ENCODE results near the gene CDR2L. TPM values are rescaled to one million over a fixed set of nuclear protein-coding genes. Genes with fewer than 3 reads are reported as not detected.
"Not testable (repeated sequence)": the region's sequence is repeated elsewhere in the genome, so short reads cannot be mapped to it uniquely, and the experiment has no call there.

CDR2L gene
- total and polyA plus RNA-seq, 7 donors = 2.4 to 16.9 (median 9.3) TPM

DNA sequence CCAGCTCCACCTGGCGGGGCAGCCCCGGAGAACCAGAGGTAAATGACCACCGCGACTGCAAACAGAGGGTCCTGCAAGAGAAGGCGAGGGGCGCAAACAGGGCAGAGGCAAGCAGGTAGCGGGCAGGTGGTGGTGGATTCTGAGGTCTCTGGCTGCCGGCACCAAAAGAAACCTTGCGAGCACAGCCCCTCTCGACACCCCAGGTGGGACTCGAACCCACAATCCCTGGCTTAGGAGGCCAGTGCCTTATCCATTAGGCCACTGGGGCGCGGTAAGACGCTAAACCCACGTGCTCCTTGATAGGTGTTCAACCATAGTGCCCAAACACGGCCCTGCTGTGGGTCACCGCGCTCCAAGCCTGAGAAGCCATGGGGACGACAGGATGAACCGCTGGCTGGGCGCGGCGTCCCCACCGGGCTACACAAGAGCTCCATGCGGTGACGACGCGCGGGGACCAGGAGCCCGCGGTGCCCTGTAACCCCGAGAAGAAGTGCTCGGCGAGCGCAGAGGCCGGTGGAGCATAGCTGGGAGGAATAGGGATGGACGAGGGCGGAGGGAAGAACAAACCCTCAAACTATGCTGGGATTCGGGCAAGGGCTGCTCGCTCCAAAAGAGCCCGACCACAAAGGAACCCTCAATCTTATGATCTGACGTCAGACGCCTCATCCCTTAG, 46.9 kb downstream of the CDR2L start:
- 1% methylated on average over 43 of the region's 43 CpGs for WGBS, 2 donors
- TF ChIP-seq POLR2A (IDR thresholded peaks at IDR 0.05) (no peak), EP300 (IDR thresholded peaks at IDR 0.05) (no peak), POLR2AphosphoS5 (IDR thresholded peaks at IDR 0.05) (peak in 1 of 4 donors; percentile 3)
- TF ChIP-seq, protein P1, sequence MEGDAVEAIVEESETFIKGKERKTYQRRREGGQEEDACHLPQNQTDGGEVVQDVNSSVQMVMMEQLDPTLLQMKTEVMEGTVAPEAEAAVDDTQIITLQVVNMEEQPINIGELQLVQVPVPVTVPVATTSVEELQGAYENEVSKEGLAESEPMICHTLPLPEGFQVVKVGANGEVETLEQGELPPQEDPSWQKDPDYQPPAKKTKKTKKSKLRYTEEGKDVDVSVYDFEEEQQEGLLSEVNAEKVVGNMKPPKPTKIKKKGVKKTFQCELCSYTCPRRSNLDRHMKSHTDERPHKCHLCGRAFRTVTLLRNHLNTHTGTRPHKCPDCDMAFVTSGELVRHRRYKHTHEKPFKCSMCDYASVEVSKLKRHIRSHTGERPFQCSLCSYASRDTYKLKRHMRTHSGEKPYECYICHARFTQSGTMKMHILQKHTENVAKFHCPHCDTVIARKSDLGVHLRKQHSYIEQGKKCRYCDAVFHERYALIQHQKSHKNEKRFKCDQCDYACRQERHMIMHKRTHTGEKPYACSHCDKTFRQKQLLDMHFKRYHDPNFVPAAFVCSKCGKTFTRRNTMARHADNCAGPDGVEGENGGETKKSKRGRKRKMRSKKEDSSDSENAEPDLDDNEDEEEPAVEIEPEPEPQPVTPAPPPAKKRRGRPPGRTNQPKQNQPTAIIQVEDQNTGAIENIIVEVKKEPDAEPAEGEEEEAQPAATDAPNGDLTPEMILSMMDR (IDR thresholded peaks at IDR 0.05) = peak in 1 of 4 experiments; percentile 25

DNA sequence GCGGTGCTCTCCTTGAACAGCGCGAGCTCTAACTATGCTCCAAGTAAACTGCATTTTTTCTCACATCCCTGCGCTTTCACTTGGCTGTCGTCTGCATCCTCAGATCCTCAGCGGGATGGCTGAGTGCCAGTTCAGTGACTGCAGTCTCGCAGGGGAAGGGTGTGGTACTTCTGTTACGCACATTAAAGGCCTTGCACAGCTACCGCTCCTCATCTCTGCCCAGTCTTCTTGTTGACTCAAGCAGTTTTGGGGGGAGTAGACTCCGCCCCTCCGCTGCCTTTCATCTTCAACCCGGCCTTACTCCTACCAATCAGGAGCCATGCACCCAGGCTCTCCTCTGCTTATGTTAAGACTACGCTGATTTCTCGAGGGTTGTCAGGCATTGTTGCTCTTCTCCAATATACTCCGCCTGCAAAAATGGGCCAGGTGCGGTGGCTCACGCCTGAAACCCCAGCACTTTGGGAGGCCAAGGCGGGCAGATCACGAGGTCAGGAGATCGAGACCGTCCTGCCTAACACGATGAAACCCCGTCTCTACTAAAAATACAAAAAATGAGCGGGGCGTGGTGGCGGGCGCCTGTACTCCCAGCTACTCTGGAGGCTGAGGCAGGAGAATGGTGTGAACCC, 49.3 kb downstream of the CDR2L start:
- Histone ChIP-seq H3K27me3 (no peaks in the 10 kb centered on the region), H3K4me3 (peak overlapping the region in 1 of 4 donors; percentile 18), H3K36me3 (peaks cover 5 to 39% (median 35%) of the 10 kb centered on the region in 4 donors), H3K9me3 (no peaks in the 10 kb centered on the region), H3K27ac (peak overlapping the region; percentile 85 to 94 (median 94)), H3K4me1 (peaks cover 0 to 45% (median 36%) of the 10 kb centered on the region in 4 donors)
- peak; percentile 96 for DNase-seq
- 20 to 61% methylated on average over 27 of the region's 27 CpGs for WGBS, 2 donors
- intact Hi-C loops (cut with DNase I) = no loop called here
- TF ChIP-seq, protein P1 (IDR thresholded peaks at IDR 0.05) = no peak
- TF ChIP-seq POLR2A (IDR thresholded peaks at IDR 0.05) = no peak
- TF ChIP-seq POLR2AphosphoS5 (IDR thresholded peaks at IDR 0.05) = peak in 3 of 4 donors; percentile 50 to 75 (median 57)
- TF ChIP-seq EP300 (IDR thresholded peaks at IDR 0.05) = no peak

More for the DNA sequence above, 46.9 kb downstream of the CDR2L start:
- intact Hi-C loops (cut with DNase I) = loop anchor here (5.0 kb wide), 1 partner anchor 47 kb away; the partner anchor contains the start of gene CDR2L
- H3K9me3 ChIP-seq = no peaks in the 10 kb centered on the region
- peak overlapping the region; percentile 85 to 94 (median 94) for H3K27ac ChIP-seq
- peak; percentile 95 for DNase-seq
- peak overlapping the region; percentile 52 to 73 (median 63) for H3K4me3 ChIP-seq
- peaks cover 0 to 15% (median 13%) of the 10 kb centered on the region in 4 donors for H3K36me3 ChIP-seq
- H3K4me1 ChIP-seq = peaks cover 0 to 45% (median 36%) of the 10 kb centered on the region in 4 donors
- no peaks in the 10 kb centered on the region for H3K27me3 ChIP-seq

DNA sequence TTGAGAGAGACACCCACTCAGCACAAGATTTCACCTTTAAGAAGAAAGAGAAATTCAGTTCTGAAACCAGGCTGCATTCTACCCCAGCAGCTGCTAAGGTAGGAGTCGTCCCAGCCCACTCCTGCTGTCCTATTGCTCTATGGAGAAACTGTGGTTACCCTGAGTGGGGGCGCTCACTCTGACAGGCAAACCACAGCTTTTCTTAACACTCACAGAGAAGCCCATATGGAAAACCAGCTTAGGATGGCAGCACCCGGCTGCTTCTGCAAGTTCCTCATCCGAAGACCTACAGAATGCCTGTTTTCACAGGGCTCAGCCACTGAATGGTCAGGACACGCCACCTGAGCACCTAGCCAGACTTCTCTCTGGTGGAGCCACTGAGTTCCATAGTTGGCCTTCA, 51.8 kb downstream of the CDR2L start:
- Histone ChIP-seq H3K9me3 (no peaks in the 10 kb centered on the region), H3K27me3 (no peaks in the 10 kb centered on the region), H3K36me3 (peaks cover 11 to 46% (median 41%) of the 10 kb centered on the region in 4 donors), H3K4me1 (peaks cover 0 to 22% (median 18%) of the 10 kb centered on the region in 4 donors), H3K27ac (no peak overlapping the region), H3K4me3 (no peak overlapping the region)
- TF ChIP-seq POLR2A (IDR thresholded peaks at IDR 0.05) (no peak), POLR2AphosphoS5 (IDR thresholded peaks at IDR 0.05) (no peak), EP300 (IDR thresholded peaks at IDR 0.05) (no peak)
- TF ChIP-seq, protein P1 (IDR thresholded peaks at IDR 0.05) = no peak
- intact Hi-C loops (cut with DNase I) = no loop called here
- WGBS, 2 donors = 82 to 91% methylated on average over 5 of the region's 5 CpGs
- DNase-seq = no peak

DNA sequence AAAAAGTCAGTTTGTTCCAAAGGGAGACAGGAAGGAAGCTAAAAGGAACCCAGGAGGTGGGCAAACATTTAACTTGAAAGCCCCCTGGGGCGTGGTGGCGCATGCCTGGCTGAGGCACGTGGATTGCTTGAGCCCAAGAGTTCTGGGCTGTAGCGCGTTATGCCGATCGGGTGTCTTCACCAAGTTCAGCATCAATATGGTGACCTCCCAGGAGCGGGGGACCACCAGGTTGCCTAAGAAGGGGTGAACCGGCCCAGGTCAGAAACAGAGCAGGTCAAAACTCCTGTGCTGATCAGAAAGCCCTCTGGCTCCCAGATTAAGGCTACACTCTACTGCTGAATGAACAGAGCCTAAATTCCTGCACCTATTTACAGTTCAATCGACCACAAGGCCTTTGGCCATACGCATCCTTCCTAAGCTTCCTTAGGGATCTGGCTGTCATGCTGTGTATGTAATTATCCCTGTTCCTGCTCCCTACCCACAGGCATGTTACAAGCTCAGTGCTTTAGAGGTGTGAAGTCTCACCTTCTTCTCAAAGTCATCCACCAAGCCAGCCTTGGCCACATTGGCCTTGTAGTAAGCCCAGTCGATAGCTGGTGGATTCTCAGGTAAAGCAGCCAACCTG, 54.3 kb downstream of the CDR2L start:
- WGBS, 2 donors = 84 to 89% methylated on average over 12 of the region's 12 CpGs
- peaks cover 11 to 46% (median 41%) of the 10 kb centered on the region in 4 donors for H3K36me3 ChIP-seq

DNA sequence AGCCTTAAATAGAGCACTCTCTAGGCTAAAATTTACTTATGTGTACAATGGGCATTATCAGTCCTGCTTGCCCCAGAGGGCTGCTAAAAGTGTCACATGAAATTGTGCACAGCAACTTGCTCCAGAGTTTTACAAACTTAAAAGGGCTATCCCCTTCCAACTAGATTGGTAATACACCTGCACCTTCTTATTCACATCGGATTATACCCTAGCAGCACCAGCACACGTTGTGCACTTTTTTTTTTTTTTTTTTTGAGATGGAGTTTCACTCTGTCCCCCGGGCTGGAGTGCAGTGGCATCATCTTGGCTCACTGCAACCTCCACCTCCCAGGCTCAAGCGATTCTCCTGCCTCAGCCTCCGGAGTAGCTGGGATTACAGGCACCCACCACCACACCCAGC, 56.4 kb downstream of the CDR2L start:
- H3K4me3 ChIP-seq; H3K9me3 ChIP-seq; DNase-seq; H3K27me3 ChIP-seq; intact Hi-C loops (cut with DNase I); H3K27ac ChIP-seq: not testable (repeated sequence)
- H3K4me1 ChIP-seq = peaks cover 0 to 29% (median 22%) of the 10 kb centered on the region in 4 donors
- 70 to 76% methylated on average over 5 of the region's 5 CpGs for WGBS, 2 donors
- peaks cover 11 to 37% (median 34%) of the 10 kb centered on the region in 4 donors for H3K36me3 ChIP-seq

More for the DNA sequence above, 54.3 kb downstream of the CDR2L start:
- Histone ChIP-seq H3K27ac (no peak overlapping the region), H3K4me3 (no peak overlapping the region), H3K4me1 (peaks cover 0 to 20% (median 9%) of the 10 kb centered on the region in 4 donors), H3K9me3 (no peaks in the 10 kb centered on the region), H3K27me3 (no peaks in the 10 kb centered on the region)
- intact Hi-C loops (cut with DNase I) = no loop called here
- no peak for DNase-seq
- TF ChIP-seq, protein P1 (IDR thresholded peaks at IDR 0.05) = no peak
- TF ChIP-seq POLR2A (IDR thresholded peaks at IDR 0.05) (no peak), POLR2AphosphoS5 (IDR thresholded peaks at IDR 0.05) (no peak), EP300 (IDR thresholded peaks at IDR 0.05) (no peak)
